Measurements from ENCODE around the gene ACBD6.

The ACBD6 gene

GRCh38 chr1:180365039-180365438 is 137.3 kb downstream of the ACBD6 start:
- DNase-seq = no peak

DNA sequence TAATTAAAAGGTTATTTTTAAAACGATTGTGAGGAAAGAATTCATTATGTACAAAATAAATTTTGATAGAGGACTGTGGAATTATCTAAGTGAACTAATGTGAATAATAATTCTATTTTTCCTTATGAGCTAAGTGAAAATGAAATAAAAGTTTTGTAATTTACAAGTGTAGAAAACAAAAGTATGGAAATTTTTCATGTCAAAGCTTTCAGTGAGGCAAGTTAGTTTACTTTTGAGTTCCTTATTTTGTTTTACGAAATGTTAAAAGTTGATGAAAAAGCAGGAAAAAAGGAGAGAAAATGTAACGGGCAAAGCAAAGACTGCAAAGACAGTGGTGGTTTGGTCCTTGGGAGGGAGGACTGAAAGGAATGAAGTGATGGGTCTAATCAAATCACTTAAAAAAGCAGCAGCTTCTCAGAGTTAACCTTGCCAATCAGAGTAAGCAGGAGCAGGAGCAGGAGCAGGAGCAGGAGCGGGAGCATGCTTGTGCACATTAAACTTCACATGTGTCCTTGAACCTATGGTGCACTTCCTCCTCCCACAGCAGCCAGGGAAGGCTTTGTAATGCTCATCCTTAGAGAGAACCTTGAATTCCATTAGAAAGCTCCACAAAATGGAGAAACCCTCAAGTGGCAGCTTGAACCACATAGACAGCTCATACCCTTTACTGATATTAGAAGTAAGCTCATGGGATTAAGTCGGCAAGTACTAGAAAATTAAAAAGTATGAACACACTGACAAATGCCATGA is 139.0 kb downstream of the ACBD6 start:
- DNase-seq = no peak

DNA sequence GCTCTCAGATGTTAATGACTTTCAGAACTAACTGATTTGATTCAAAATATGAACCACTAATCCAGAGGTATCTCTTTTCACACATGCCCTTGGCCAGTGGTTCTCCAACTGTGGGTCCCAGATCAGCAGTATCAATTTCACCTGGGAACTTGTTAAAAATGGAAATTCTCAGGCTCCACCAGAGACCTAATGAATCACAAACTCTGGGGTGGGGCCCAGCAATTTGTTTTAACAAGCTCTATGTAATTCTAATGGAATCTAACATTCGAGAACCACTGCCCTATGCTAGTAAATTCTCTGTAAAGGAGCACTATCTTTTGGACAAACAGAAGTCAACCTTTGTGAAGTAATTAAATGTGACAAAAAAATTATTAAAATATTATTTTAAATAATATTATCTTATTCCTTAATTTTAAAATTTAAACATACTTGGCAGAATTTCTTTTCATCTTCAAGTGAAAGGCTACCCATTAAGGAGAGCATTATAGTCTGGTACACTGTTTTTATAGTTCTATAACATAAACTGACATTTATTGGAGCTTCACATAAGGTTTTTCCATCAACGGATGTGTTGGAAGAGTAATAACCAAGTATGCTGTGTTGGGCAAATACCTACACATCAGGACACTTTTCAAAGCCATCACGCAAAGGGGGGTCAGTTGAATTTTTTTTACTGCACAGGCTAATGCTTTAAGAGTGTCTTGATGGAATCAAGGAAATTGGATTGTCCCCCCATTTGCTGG is 141.9 kb downstream of the ACBD6 start:
- DNase-seq = no peak

DNA sequence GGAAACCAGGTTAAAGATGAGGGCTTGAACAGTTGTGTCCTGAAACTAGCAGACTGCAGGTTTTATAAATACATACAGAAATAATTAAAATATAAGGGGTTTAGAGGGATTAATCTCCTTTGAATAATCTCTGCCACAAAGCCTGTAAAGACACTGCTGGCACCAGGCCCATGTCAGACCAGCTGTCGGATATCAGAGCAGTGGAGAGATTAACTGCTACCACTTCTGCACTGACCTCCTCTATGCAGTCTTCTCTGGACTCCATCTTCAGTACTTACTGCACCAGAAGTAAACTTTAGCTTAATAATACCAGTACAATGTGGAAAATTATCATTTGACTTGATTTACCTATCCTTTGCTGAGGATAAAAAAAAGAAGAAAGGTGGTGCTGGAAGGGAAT is 143.7 kb downstream of the ACBD6 start:
- DNase-seq = no peak

- no peak for DNase-seq
Observed at GRCh38 chr1:180353945-180354344, 148.4 kb downstream of the ACBD6 start.

- DNase-seq = no peak
Observed at GRCh38 chr1:180352588-180352987, 149.8 kb downstream of the ACBD6 start.

DNA sequence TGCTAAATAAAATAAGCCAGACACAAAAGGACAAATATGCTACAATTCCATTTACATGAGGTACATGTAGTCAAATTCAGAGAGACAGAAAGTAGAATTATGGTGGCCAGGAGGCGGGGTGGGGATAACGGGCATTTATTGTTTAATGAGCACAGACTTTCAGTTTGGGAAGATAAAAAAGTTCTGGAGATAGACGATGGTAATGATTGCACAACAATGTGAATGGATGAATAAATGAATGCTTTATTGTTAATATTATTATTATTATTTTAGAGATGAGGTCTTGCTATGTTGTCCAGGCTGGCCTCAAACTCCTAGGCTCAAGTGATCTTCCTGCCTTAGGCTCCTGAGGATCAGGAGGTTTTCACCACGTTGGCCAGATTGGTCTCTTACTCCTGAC is 150.4 kb downstream of the ACBD6 start:
- no peak for DNase-seq

DNA sequence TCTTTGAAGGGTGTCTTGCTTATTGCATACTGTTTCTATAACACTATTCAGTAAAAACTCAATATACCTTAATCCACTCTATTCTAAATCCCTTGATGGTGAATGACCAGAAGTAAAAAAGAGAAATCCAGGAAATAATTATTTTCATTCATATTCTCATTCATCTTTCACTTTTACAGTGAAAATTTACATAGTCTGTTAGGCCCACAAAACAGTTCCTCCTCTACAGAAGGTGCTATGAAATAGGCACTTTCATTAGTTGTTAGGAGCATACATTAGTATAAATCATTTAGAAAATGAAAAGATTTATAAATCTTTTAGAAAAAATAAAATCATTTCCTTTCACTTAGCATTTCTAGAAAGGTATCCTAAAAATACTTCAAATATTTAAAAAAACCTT is 157.2 kb downstream of the ACBD6 start:
- DNase-seq = no peak

GRCh38 chr1:180343921-180344769 is 158.2 kb downstream of the ACBD6 start:
- no peak for DNase-seq

DNA sequence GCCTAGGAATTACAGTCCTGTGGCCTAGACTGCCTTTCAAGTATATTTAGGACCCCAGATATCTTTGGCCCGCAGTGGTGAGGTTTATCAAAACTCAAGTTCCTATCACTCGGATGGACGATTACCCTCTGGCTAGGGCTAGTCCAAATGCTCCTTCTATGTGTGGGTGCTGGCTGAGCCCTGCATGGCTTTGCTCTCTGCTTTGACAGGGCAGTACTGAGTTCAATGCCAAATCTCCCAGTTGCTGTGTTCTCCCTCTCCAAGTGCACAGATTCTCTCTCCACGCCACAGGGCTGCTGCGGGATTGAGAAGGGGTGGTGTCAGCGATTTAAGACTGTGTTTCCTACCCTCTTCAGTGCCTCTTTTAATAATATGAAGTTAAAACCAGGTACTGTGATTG is 175.3 kb downstream of the ACBD6 start:
- DNase-seq = no peak

DNA sequence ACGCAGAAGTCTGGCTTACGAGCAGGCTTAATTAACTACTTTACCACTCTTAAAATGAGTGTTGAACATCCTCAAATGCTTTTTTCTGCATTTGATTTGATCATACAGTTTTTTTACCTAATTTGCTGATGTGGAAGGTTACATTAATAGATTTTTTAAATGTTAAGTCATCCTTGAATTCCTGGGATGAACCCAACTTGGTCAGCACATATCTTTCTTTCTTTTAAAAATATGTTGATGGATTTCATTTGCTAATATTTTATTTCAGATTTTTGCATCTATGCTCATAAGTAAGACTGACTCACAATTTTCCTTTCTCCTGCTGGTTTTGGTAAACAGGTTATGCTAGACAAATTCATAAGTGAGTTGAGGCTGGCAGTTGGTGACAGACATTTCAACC is 189.5 kb downstream of the ACBD6 start:
- no peak for DNase-seq

DNA sequence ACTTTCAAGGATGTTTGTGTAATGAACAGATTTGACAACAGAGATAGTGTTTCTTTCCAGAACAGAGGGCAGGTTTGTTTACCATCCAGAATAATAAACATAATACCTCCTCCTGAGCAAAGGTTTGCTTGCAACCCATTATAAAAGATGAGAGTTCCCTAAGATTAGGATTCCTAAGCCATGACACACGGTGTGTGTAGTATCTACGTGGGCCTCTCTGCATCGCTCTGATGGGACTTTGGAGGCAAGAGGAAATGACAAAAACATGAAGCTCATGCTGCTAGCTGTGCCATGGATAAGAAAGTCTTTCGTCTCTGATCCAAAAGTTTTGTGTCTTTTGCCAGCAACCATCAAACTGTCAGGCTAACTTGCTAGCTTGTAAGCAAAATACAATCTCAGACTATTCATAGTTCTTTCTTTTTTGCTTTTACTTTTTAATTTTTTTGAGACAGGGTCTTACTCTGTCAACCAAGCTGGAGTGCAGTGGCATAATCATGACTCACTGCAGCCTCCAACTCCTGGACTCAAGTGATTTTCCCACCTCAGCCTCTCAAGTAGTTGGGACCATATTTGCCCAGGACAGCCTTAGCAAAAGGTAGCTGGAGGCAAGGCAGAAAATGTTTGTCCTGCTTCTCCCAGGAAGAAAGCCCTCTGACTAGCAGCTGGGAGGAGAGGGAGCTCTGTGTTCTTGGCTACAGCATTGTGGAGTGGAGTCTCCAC is 191.2 kb downstream of the ACBD6 start:
- no peak for DNase-seq

DNA sequence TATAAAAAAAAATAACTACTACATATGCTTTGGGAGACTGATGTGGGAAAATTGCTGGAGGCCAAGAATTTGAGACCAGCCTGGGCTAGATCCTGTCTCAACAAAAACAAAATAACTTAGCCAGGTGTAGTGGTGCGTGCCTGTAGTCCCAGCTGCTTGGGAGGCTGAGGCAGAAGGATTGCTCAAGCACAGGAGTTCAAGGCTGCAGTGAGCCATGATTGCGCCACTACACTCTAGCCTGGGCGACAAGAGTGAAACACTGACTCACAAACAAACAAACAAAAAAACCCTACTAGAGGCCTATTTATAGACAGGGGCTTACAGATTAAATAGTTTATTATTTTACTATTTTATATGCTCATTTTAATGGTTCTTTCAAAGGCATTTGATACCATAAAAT is 192.3 kb downstream of the ACBD6 start:
- DNase-seq = no peak

DNA sequence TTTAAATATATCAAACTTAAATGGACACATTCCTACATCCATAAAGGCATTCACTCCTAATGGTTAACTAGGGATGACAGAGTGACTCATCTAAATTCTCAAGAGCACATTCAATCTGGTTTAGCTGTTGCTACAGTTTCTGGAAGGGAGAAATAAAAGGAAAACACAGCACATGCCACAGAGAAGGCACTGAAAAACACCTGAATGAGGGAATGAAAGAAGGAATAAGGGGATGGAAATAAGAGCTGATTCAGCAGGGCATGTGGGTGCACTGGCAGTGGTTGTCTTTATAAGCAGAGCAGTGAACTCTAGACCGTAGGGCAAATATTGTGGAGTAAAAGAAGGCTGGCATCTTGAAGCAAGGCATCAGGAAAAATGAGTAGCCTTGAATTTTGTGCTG is 193.0 kb downstream of the ACBD6 start:
- no peak for DNase-seq

DNA sequence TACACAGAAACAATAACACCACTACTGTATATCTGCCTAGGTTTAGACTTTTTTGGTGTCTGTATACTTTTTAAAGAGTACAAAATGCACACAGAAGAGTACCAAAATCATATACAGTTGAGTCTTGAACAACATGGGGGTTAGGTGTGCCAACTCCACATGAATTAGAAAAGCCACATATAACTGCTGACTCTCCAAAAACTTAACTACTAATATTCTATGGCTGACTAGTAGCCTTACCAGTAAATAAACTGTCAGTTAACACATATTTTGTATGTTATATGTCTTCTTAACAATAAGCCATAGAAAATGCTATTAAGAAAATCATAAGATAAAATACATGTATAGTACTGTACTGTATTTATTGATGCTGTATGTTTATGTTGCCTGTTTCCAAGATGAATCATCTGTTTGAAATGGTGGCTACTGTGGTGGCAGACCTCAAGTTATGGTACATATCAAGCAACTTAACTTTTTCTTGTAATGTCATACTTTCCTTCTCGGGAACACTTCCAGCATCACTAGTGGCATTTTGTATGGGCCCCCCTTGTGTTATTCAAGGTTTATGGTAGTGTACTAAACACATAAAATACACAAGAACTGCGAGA is 201.1 kb downstream of the ACBD6 start:
- no peak for DNase-seq

GRCh38 chr1:180299479-180300221 is 202.7 kb downstream of the ACBD6 start:
- DNase-seq = no peak

GRCh38 chr1:180295999-180296398 is 206.4 kb downstream of the ACBD6 start:
- no peak for DNase-seq

- DNase-seq = no peak
Observed at GRCh38 chr1:180294711-180295110, 207.7 kb downstream of the ACBD6 start.

DNA sequence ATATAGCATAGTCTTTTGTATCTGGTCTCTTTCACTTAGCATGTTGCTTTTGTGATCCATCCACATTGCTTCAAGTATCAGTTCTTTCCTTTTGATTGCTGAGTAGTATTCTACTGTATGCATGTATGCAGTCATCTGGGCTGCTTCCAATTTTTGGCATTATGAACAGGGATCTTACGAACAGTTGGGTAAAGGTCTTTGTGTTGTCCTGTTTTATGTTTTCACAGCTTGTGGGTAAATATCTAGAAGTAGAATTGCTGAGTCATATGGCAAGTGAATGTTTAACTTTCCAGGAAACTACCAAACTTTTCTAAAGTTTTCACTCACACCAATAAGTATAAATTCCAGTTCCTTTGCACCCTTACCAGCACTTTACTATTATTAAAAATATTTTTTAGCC is 211.4 kb downstream of the ACBD6 start:
- no peak for DNase-seq

- DNase-seq = no peak
Observed at GRCh38 chr1:180290265-180291001, 211.9 kb downstream of the ACBD6 start.

GRCh38 chr1:180288940-180289339 is 213.4 kb downstream of the ACBD6 start:
- no peak for DNase-seq

Data from activated CD4-positive, CD25-positive, alpha-beta regulatory T cell treated with anti-CD3 and anti-CD28 coated beads, Interleukin-2, amount 50 U/mL, for 72 hours (primary cell).